Tibial artery (tissue), 4 donors: ENCODE measurements around the gene ZNF76.

Experiments used
- DNase-seq, 2 donors: peaks; one replicate each; pipeline ENCODE4 v3.0.0-alpha.2; 2019
- H3K27ac ChIP-seq, 2 donors: fragments of 200-600 bp; sonication (generic) in 1 of 2; 1 replicate in 1 of 2; 2 replicates in 1 of 2; pipeline ENCODE4 v1.5.1; 2018 to 2019; ENCODE audit warnings: mild to moderate bottlenecking in 1 of 2
- H3K27me3 ChIP-seq, 2 donors: fragments of 200-600 bp; sonication (generic) in 1 of 2; one replicate each; pipeline versions ENCODE4 v1.5.1 to v1.6.0; 2016 to 2019
- H3K36me3 ChIP-seq, 3 donors: fragments of 200-600 bp; sonication (generic) in 2 of 3; one replicate each; pipeline ENCODE4 v1.5.1; 2016 to 2019; ENCODE audit warnings: mild to moderate bottlenecking in 2 of 3
- H3K4me1 ChIP-seq, 4 donors: fragments of 200-600 bp; sonication (generic) in 2 of 4; 1 replicate in 3 of 4; 2 replicates in 1 of 4; pipeline ENCODE4 v1.5.1; 2016 to 2019
- H3K4me3 ChIP-seq, 2 donors: fragments of 200-600 bp; sonication (generic) in 1 of 2; 1 replicate in 1 of 2; 2 replicates in 1 of 2; pipeline ENCODE4 v1.5.1; 2018 to 2019; ENCODE audit warnings: mild to moderate bottlenecking in 2 of 2
- H3K9me3 ChIP-seq, 3 donors: fragments of 200-600 bp; sonication (generic) in 1 of 3; one replicate each; pipeline ENCODE4 v1.5.1; 2016 to 2019
- CTCF ChIP-seq, 2 experiments: fragments of 200-600 bp in 1 of 2; fragments of 450-650 bp in 1 of 2; IDR thresholded peaks; one replicate each; pipeline ENCODE4 v1.5.1; 2017 to 2019; ENCODE audit warnings: antibody characterized with exemption in 2 of 2, mild to moderate bottlenecking in 1 of 2, moderate library complexity in 1 of 2
- intact Hi-C: fragments of 100-400 bp; cut with DNase I; formaldehyde crosslinking; loops from one replicate; pipeline ENCODE4 v1.15.0; 2023; ENCODE audit warnings: low total_unique reads

Gene ZNF76

GRCh38 chr6:35317483-35318195 is 58.1 kb downstream of the ZNF76 start:
- H3K4me3 ChIP-seq, result peak overlapping the region; percentile 49 to 63
- intact Hi-C loops, result no loop called here
- peaks cover 0 to 19% (median 10%) of the 10 kb centered on the region in 4 donors for H3K4me1 ChIP-seq
- no peak for TF ChIP-seq CTCF (IDR thresholded peaks at IDR 0.05)
- peak overlapping the region; percentile 36 to 46 for H3K27ac ChIP-seq
- H3K27me3 ChIP-seq, result no peaks in the 10 kb centered on the region
- DNase-seq, result no peak
- H3K36me3 ChIP-seq, result peaks cover 0 to 9% (median 0%) of the 10 kb centered on the region in 3 donors
- no peaks in the 10 kb centered on the region for H3K9me3 ChIP-seq

GRCh38 chr6:35318196-35319171 is 58.9 kb downstream of the ZNF76 start:
- Histone ChIP-seq H3K27me3 (no peaks in the 10 kb centered on the region), H3K4me1 (peaks cover 0 to 19% (median 10%) of the 10 kb centered on the region in 4 donors), H3K4me3 (peak overlapping the region; percentile 49 to 63), H3K9me3 (no peaks in the 10 kb centered on the region), H3K36me3 (peaks cover 0 to 9% (median 0%) of the 10 kb centered on the region in 3 donors), H3K27ac (peak overlapping the region; percentile 36 to 46)
- no peak for TF ChIP-seq CTCF (IDR thresholded peaks at IDR 0.05)
- DNase-seq, result peak; percentile 67 to 89
- intact Hi-C loops, result no loop called here

GRCh38 chr6:35319346-35320030 is 60.0 kb downstream of the ZNF76 start:
- no peaks in the 10 kb centered on the region for H3K9me3 ChIP-seq
- H3K4me1 ChIP-seq, result peaks cover 0 to 19% (median 10%) of the 10 kb centered on the region in 4 donors
- no peak overlapping the region for H3K4me3 ChIP-seq
- intact Hi-C loops, result no loop called here
- TF ChIP-seq CTCF (IDR thresholded peaks at IDR 0.05), result no peak
- no peaks in the 10 kb centered on the region for H3K27me3 ChIP-seq
- no peak for DNase-seq
- peaks cover 0 to 9% (median 0%) of the 10 kb centered on the region in 3 donors for H3K36me3 ChIP-seq
- no peak overlapping the region for H3K27ac ChIP-seq

GRCh38 chr6:35320031-35320410 is 60.5 kb downstream of the ZNF76 start:
- intact Hi-C loops, result no loop called here
- H3K27me3 ChIP-seq, result no peaks in the 10 kb centered on the region
- peaks cover 0 to 9% (median 0%) of the 10 kb centered on the region in 3 donors for H3K36me3 ChIP-seq
- no peak overlapping the region for H3K4me3 ChIP-seq
- no peak overlapping the region for H3K27ac ChIP-seq
- peaks cover 0 to 19% (median 10%) of the 10 kb centered on the region in 4 donors for H3K4me1 ChIP-seq
- H3K9me3 ChIP-seq, result no peaks in the 10 kb centered on the region
- no peak for DNase-seq
- TF ChIP-seq CTCF (IDR thresholded peaks at IDR 0.05), result no peak

- Histone ChIP-seq H3K9me3 (no peaks in the 10 kb centered on the region), H3K27ac (no peak overlapping the region), H3K27me3 (no peaks in the 10 kb centered on the region), H3K4me3 (no peak overlapping the region), H3K4me1 (peaks cover 0 to 19% (median 10%) of the 10 kb centered on the region in 4 donors), H3K36me3 (peaks cover 0 to 9% (median 0%) of the 10 kb centered on the region in 3 donors)
- no peak for TF ChIP-seq CTCF (IDR thresholded peaks at IDR 0.05)
- no peak for DNase-seq
- intact Hi-C loops, result no loop called here
Measured at GRCh38 chr6:35321091-35321490, 61.6 kb downstream of the ZNF76 start.
